Stomach smooth muscle (tissue), 2 donors: ENCODE data around the gene FGF19.

Experiments used
- H3K27ac ChIP-seq: one replicate; pipeline ENCODE4 v1.7.0; 2013; ENCODE audit warnings: mild to moderate bottlenecking, low read length, inconsistent platforms
- H3K27me3 ChIP-seq, 2 donors: one replicate each; pipeline ENCODE4 v1.7.0; 2013; ENCODE audit warnings: low read length in 2 of 2; ENCODE audit not compliant: insufficient read depth in 2 of 2, control insufficient read depth in 1 of 2
- H3K36me3 ChIP-seq, 2 donors: one replicate each; pipeline ENCODE4 v1.7.0; 2013; ENCODE audit warnings: low read length in 2 of 2; ENCODE audit not compliant: control insufficient read depth in 2 of 2, insufficient read depth in 2 of 2
- H3K4me1 ChIP-seq: one replicate; pipeline ENCODE4 v1.7.0; 2013; ENCODE audit warnings: low read length; ENCODE audit not compliant: control insufficient read depth, insufficient read depth
- H3K4me3 ChIP-seq, 2 donors: one replicate each; pipeline ENCODE4 v1.7.0; 2013; ENCODE audit warnings: low read length in 2 of 2
- H3K9ac ChIP-seq, 2 donors: one replicate each; pipeline ENCODE4 v1.7.0; 2013; ENCODE audit warnings: low read length in 2 of 2, mild to moderate bottlenecking in 1 of 2
- H3K9me3 ChIP-seq, 2 donors: one replicate each; pipeline ENCODE4 v1.7.0; 2013; ENCODE audit warnings: low read length in 2 of 2; ENCODE audit not compliant: control insufficient read depth in 2 of 2
- donor health status: healthy.
- donor health status: Pancreatic carcinoma.

Gene FGF19

DNA sequence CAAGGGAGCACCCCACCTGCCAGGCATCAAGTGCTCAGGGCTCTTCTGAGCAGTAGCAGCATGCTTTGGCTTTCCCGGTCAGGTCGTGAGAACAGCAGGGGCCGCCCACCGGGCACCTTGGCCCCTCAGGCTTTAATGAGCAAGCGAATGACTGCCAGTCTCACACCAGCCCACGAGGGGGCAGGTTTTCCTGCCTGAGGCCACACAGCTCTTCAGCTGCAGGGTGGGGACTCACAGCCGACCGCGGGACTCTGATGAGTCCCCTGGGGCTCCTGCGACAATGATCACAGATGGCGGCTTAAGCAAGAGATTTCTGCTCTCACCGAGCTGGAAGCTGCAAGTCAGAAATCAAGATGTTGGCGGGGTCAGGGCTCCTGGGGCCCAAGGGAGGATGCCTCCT lies 14.3 kb upstream of the FGF19 start:
- Histone ChIP-seq H3K4me1 (no peaks in the 10 kb centered on the region), H3K9me3 (no peaks in the 10 kb centered on the region), H3K9ac (no peak overlapping the region), H3K27me3 (peaks cover 23 to 40% of the 10 kb centered on the region in 2 donors), H3K4me3 (no peak overlapping the region), H3K27ac (no peak overlapping the region), H3K36me3 (no peaks in the 10 kb centered on the region)

DNA sequence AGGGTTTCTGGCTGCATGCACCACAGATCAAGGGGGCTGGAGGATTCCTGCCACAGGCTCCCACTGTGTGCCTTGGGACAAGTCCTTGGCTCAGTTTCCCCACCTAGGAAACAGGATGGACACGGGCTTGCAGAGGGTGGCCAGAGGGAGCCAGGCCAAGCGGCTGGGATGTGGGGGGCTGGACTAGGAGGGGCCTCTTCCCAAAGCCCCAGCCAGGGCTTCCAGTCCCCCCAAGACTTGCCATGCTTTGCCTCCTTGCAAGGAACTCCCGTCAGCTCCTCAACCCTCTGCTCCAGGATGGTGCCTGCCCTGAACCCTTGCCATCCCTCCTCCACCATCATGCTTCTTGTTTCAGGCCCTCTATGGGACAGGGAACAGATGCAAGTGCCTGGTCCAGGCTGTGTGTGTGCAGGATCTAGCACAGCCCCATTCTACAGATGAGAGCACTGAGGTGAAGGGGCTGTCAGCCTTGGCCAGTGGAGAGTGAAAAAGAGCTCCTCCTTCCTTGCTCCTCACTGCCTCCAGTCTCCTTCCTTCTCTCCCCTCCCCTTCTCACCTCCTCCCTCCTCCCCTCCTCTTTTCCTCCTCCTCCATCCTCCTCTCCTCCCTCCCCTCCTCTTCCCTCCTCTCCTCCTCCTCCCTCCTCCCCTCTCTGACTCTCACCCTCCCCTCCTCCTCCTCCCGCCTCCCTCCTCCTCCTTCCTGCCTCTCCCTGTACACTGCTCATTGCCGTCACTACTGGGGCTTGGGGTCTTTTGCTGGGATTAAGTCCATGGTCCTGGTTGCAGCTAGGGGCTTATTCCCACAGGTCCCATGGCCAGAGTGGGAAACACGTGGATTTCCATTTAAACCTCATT lies 13.3 kb upstream of the FGF19 start:
- H3K9ac ChIP-seq: no peak overlapping the region
- H3K27ac ChIP-seq: no peak overlapping the region
- no peaks in the 10 kb centered on the region for H3K36me3 ChIP-seq
- no peaks in the 10 kb centered on the region for H3K4me1 ChIP-seq
- H3K27me3 ChIP-seq: peaks cover 23 to 37% of the 10 kb centered on the region in 2 donors
- H3K9me3 ChIP-seq: no peaks in the 10 kb centered on the region
- no peak overlapping the region for H3K4me3 ChIP-seq

DNA sequence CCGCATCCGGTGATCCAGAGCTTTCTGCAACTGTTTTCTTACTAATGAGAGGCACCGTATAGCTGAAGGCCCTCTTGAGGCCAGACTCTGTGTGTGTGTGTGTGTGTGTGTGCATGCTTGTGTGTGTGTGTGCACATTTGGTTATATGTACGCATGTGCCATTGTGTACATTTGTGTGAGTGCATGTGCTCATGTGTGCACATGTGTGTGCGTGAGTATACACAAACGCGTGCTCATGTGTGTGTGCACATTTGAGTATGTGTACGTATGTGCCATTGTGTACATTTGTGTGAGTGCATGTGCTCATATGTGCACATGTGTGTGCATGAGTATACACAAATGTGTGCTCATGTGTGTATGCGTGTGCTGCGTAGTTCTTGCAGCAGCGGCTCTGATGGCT lies 12.3 kb upstream of the FGF19 start:
- H3K36me3 ChIP-seq: no peaks in the 10 kb centered on the region
- no peak overlapping the region for H3K27ac ChIP-seq
- H3K4me1 ChIP-seq: no peaks in the 10 kb centered on the region
- no peaks in the 10 kb centered on the region for H3K9me3 ChIP-seq
- H3K27me3 ChIP-seq: peaks cover 17 to 28% of the 10 kb centered on the region in 2 donors
- no peak overlapping the region for H3K4me3 ChIP-seq
- H3K9ac ChIP-seq: no peak overlapping the region

DNA sequence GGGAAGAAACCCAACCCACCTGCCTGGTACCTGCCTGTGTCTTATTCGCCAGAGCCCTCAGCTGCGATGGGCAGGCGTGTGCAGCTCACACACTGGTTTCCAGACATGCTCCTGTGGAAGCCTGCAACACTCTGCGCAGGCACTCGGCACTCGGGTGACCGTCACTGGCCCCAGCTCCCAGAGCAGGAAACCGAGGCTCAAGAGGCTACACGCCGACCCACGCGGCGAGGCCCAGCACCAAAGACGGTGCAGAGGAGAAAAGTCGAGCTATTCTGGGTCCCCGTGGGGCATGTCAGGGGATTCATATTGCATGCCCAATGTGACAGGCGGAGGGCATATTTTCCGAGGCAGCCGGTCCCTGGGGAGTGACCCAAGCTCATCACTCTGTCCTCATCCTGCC lies 11.6 kb upstream of the FGF19 start:
- Histone ChIP-seq H3K27me3 (peaks cover 15 to 24% of the 10 kb centered on the region in 2 donors), H3K4me3 (no peak overlapping the region), H3K4me1 (no peaks in the 10 kb centered on the region), H3K27ac (no peak overlapping the region), H3K9ac (no peak overlapping the region), H3K36me3 (no peaks in the 10 kb centered on the region), H3K9me3 (no peaks in the 10 kb centered on the region)

DNA sequence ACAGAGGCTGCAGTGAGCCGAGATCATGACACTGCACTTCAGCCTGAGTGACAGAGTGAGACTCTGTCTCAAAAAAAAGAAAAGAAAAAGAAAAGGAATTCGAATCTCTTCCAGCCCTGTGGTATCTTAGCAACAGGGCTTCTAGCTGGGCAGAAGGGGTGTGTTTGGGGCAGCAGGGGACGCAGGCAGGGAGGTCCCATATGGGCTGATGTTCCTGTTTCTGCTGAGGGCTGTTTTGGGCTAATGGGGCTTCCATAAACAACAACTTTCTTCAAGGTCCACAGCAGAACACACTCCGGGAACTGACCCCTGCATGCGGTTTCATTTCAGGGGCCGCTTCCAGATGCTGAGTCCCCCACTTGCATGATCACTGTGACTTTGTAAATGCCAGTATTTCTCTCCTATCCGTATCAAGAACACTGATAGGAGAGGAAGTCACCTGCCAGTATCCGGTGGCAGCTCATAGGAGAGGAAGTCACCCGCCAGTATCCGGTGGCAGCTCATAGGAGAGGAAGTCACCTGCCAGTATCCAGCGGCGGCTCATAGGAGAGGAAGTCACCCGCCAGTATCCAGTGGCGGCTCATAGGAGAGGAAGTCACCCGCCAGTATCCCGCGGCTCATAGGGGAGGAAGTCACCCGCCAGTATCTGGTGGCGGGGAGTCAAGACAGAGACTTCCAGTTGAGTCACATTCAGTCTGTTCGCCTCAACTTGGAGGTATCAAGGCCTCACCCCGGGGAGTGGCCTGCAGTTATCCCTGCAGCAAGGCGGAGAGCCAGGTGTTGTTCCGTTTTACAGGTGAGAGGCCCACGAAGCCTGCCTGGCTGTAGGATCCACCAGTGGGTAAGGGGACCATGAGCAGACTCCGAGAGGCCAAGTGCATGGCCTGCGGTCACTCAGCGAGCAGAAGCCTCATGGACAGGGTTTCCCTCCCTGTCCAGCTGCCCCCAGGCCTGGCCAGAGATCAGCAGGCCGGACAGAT lies 8.3 kb upstream of the FGF19 start:
- H3K9ac ChIP-seq: no peak overlapping the region
- H3K27me3 ChIP-seq: peaks cover 3 to 11% of the 10 kb centered on the region in 2 donors
- no peak overlapping the region for H3K27ac ChIP-seq
- no peaks in the 10 kb centered on the region for H3K9me3 ChIP-seq
- H3K4me3 ChIP-seq: no peak overlapping the region
- H3K36me3 ChIP-seq: no peaks in the 10 kb centered on the region
- no peaks in the 10 kb centered on the region for H3K4me1 ChIP-seq

DNA sequence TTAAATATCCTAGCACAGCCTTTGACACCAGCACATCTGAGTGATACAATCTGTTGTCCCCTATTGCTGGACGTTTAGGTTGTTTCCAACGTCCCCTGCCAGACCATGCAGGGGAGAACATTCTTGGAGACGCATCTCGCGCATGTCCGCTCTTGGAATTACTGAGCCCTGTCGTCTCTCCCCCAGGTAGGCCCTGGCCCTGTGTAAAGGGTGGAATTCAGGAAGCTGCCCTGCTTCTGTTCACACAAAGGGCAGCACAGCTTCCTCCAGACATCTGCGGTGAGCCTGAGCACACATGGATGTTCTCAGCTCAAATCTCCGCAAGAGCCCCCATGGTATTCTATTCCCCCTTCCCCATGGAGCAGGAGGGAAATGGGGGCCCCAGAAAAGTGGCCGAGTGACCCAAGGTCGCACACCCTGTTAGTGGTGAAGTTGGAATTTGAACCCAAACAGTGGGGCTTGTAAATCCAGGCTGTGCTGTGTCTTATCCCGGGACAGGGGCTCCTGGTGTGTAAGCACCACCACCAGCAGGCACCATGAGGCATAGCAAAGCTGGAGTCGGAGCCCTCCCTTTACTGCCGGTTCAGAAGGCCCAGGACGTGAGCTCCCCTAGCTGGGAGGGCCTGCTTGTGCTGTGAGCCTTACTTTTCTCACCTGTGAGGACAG lies 5.0 kb upstream of the FGF19 start:
- no peak overlapping the region for H3K4me3 ChIP-seq
- no peaks in the 10 kb centered on the region for H3K9me3 ChIP-seq
- H3K4me1 ChIP-seq: peaks cover 6% of the 10 kb centered on the region
- H3K9ac ChIP-seq: no peak overlapping the region
- H3K36me3 ChIP-seq: no peaks in the 10 kb centered on the region
- no peak overlapping the region for H3K27ac ChIP-seq
- H3K27me3 ChIP-seq: peaks cover 22 to 31% of the 10 kb centered on the region in 2 donors

DNA sequence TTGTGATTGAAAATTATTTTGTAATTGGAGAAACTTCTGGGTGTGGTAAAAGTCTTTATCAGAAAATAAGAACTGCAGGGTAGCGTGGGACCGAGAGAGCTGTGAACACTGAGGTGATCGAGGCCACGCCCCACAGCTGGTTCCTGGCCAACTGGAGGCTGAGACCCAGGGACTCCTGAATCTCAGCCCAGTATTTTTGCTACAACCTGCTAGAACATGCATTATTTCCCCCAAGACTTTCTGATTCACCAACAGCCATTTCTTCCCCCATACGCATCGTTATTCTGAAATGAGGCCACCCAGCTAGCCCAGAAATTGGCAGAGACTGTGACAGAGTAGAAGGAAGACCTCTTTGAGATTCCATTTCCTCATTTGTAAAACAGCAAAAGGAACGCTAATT lies 3.4 kb upstream of the FGF19 start:
- H3K9ac ChIP-seq: no peak overlapping the region
- H3K27ac ChIP-seq: no peak overlapping the region
- H3K9me3 ChIP-seq: no peaks in the 10 kb centered on the region
- peaks cover 6% of the 10 kb centered on the region for H3K4me1 ChIP-seq
- no peak overlapping the region for H3K4me3 ChIP-seq
- H3K27me3 ChIP-seq: peaks cover 29 to 47% of the 10 kb centered on the region in 2 donors
- H3K36me3 ChIP-seq: no peaks in the 10 kb centered on the region

DNA sequence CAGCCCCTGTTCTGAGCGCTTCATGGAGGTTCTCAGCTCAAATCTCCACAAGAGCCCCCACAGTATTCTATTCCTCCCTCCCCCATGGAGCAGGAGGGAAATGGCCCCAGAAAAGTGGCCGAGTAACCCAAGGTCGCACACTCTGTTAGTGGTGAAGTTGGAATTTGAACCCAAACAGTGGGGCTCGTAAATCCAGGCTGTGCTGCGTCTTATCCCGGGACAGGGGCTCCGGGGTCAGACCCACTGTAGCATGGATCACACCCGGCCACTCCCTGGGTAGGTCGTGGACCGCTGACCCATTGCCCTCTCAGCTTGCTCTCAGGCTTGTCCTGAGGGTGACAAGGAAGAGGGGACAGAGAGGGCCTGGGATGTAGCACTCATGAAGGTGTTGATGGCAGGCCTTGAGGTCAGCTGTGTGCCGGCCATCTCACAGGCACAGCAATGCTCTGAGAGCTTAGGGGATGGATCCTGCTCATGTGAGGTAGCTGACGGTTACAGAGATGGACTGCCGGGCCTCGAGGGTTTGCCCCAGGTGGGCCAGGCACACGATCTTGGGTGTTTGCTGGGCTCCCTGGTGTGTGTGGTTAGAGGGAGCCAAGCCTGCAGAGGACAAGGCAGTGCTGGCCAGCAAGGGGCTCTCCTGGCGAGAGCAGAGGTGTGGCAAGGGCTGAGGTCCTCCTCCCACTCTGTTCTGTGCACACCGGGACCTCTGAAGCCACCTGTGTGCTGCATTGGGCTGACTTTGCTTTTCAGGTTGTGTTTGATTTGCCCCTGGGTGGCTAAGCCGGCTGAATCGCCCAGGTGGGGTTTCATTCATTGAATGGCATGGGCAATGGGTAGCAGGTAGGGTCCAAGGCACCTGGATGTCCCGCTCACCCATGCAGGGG lies 2.3 kb upstream of the FGF19 start:
- peaks cover 6% of the 10 kb centered on the region for H3K4me1 ChIP-seq
- no peaks in the 10 kb centered on the region for H3K36me3 ChIP-seq
- H3K27me3 ChIP-seq: peaks cover 32 to 51% of the 10 kb centered on the region in 2 donors
- no peak overlapping the region for H3K4me3 ChIP-seq
- no peaks in the 10 kb centered on the region for H3K9me3 ChIP-seq
- H3K9ac ChIP-seq: no peak overlapping the region
- no peak overlapping the region for H3K27ac ChIP-seq

DNA sequence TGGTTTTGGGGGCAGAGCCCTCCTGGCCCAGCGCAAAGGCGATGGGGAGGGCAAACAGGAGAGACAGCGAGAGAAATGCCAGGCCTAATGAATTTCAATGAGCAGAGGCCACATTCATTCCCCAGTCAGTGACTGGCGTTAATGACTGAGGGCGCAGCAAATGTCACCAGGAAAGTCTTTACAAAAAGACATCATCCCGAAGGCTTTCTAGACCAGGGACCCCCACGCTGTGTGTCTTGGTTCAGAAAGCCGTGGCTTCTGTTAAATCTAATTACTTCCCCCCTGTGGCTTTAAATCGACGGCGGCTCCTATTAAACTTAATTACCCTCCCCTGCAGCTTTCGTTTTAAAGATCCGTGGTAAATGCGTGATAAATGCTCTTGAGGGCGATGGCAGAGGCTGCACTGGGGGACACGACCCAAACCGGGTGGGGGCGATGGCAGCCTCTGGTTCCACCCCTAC lies 1.6 kb upstream of the FGF19 start:
- no peaks in the 10 kb centered on the region for H3K36me3 ChIP-seq
- no peak overlapping the region for H3K4me3 ChIP-seq
- H3K9me3 ChIP-seq: no peaks in the 10 kb centered on the region
- H3K4me1 ChIP-seq: peaks cover 6% of the 10 kb centered on the region
- no peak overlapping the region for H3K9ac ChIP-seq
- no peak overlapping the region for H3K27ac ChIP-seq
- peaks cover 40 to 58% of the 10 kb centered on the region in 2 donors for H3K27me3 ChIP-seq
